Gastrocnemius medialis (tissue), 4 donors: Measurements from ENCODE around the gene CLEC3B. TPM values are rescaled to one million over a fixed set of nuclear protein-coding genes. Genes with fewer than 3 reads are reported as not detected.

Source experiments
- ATAC-seq, 2 donors: fragments of 150-250 bp; one replicate each; pipeline ENCODE4 v1.9.1; 2016
- DNase-seq, 2 donors: peaks; one replicate each; pipeline ENCODE4 v3.0.0-alpha.2; 2019
- H3K27ac ChIP-seq, 4 donors: fragments of 200-600 bp; sonication (generic); 1 replicate in 1 of 4; 2 replicates in 3 of 4; pipeline ENCODE4 v1.5.1; 2016 to 2018; ENCODE audit warnings: mild to moderate bottlenecking in 2 of 4, moderate library complexity in 1 of 4
- H3K27me3 ChIP-seq, 3 donors: fragments of 200-600 bp; sonication (generic) in 2 of 3; 1 replicate in 1 of 3; 2 replicates in 2 of 3; pipeline versions ENCODE4 v1.5.1 to v1.6.0; 2016 to 2019; ENCODE audit warnings: mild to moderate bottlenecking in 1 of 3, moderate library complexity in 1 of 3
- H3K36me3 ChIP-seq, 2 donors: fragments of 200-600 bp; sonication (generic) in 1 of 2; one replicate each; pipeline ENCODE4 v1.5.1; 2017 to 2018
- H3K4me1 ChIP-seq, 2 donors: fragments of 200-600 bp; sonication (generic) in 1 of 2; one replicate each; pipeline ENCODE4 v1.5.1; 2016 to 2017; ENCODE audit warnings: mild to moderate bottlenecking in 2 of 2
- H3K4me3 ChIP-seq, 4 donors: fragments of 200-600 bp; sonication (generic) in 3 of 4; 1 replicate in 1 of 4; 2 replicates in 3 of 4; pipeline ENCODE4 v1.5.1; 2016 to 2019; ENCODE audit warnings: mild to moderate bottlenecking in 2 of 4
- H3K9me3 ChIP-seq, 3 donors: fragments of 200-600 bp; sonication (generic) in 2 of 3; 1 replicate in 1 of 3; 2 replicates in 2 of 3; pipeline ENCODE4 v1.5.1; 2016 to 2019
- POLR2A ChIP-seq, 2 donors: fragments of 450-650 bp; IDR thresholded peaks; one replicate each; pipeline ENCODE4 v1.6.1; 2017; ENCODE audit warnings: antibody characterized with exemption in 2 of 2, mild to moderate bottlenecking in 2 of 2, moderate library complexity in 2 of 2
- in situ Hi-C, 4 donors: fragments of 200-750 bp; cut with MboI; loops; one replicate each; pipeline versions ENCODE4 v1.15.0 to v1.8.0; 2017; ENCODE audit warnings: low sequenced_read_pairs in 4 of 4
- intact Hi-C: fragments of 100-400 bp; cut with DNase I; formaldehyde crosslinking; loops from one replicate; pipeline ENCODE4 v1.15.1; 2023; ENCODE audit warnings: low total_unique reads
- total RNA-seq, 4 donors: library from RNA; depleted of rRNA; stranded (reverse); fragments of >200 nt; gene quantifications; one replicate each; pipeline versions ENCODE4 v1.1.0 to v1.2.3, GENCODE V29; 2016
- TF ChIP-seq, protein P1 (sequence below), 5 experiments: fragments of 450-650 bp in 3 of 5; fragments of 200-600 bp in 2 of 5; sonication (generic) in 2 of 5; IDR thresholded peaks in 4 of 5; conservative IDR thresholded peaks in 1 of 5; 1 replicate in 4 of 5; 2 replicates in 1 of 5; pipeline ENCODE4 v1.5.1; 2016 to 2019; ENCODE audit warnings: antibody characterized with exemption in 5 of 5, mild to moderate bottlenecking in 3 of 5, moderate library complexity in 3 of 5

The CLEC3B gene
- total RNA-seq, 4 donors from 2014 or later: 14.5 to 23.4 (median 20.7) TPM

DNA sequence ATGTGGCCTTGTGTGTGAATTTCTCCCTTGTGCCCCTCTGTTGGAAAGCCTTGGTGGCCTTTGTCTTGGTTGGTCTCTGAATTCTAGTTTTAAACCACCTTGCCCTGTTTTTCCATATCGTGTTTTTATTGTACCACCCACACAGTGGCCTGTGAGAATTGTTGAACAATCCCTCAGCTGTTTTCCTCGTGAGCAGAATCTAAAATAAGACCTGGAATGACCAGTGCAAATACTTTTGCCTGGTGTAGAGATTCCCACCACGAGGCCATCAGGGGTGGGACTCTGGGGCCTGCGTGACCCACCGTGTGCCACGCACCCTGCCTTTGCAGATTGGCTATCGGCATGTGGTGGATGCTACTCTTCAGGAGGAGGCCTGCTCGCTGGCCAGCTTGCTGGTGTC, 19.0 kb upstream of the CLEC3B start:
- H3K27me3 ChIP-seq: no peaks in the 10 kb centered on the region
- DNase-seq: no peak
- TF ChIP-seq, protein P1, sequence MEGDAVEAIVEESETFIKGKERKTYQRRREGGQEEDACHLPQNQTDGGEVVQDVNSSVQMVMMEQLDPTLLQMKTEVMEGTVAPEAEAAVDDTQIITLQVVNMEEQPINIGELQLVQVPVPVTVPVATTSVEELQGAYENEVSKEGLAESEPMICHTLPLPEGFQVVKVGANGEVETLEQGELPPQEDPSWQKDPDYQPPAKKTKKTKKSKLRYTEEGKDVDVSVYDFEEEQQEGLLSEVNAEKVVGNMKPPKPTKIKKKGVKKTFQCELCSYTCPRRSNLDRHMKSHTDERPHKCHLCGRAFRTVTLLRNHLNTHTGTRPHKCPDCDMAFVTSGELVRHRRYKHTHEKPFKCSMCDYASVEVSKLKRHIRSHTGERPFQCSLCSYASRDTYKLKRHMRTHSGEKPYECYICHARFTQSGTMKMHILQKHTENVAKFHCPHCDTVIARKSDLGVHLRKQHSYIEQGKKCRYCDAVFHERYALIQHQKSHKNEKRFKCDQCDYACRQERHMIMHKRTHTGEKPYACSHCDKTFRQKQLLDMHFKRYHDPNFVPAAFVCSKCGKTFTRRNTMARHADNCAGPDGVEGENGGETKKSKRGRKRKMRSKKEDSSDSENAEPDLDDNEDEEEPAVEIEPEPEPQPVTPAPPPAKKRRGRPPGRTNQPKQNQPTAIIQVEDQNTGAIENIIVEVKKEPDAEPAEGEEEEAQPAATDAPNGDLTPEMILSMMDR (IDR thresholded peaks at IDR 0.05 in 4 of 5, conservative IDR thresholded peaks at IDR 0.05 in 1 of 5): no peak
- TF ChIP-seq POLR2A (IDR thresholded peaks at IDR 0.05): no peak
- in situ Hi-C loops (no loop called here), intact Hi-C loops (no loop called here)
- H3K9me3 ChIP-seq: no peaks in the 10 kb centered on the region
- no peak overlapping the region for H3K4me3 ChIP-seq
- peak overlapping the region; percentile 76 to 89 (median 78) for H3K27ac ChIP-seq
- peaks cover 56 to 70% of the 10 kb centered on the region in 2 donors for H3K4me1 ChIP-seq
- ATAC-seq: peak; percentile 12 to 19
- peaks cover 0 to 10% of the 10 kb centered on the region in 2 donors for H3K36me3 ChIP-seq

DNA sequence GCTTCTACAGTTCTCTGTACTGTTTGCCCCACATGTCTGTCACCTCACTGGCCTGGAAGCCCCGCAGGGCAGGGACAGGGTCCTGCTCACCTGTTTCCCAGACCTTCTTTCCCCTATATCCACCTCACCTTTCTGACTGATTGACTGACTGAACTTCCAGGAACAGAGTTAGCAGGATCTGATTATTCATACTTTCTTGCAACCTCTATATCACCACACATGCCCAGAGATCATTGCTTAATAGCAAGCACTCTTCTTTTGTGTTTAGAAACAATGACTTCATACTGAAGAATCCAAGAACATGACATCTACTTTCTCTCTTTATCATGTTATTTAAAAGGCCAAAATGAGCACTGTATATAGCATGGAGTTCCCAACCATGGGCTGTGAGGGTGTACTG, 18.0 kb upstream of the CLEC3B start:
- peak; percentile 17 to 41 for ATAC-seq
- DNase-seq: no peak
- TF ChIP-seq POLR2A (IDR thresholded peaks at IDR 0.05): peak in 1 of 2 donors; percentile 12
- TF ChIP-seq, protein P1 (IDR thresholded peaks at IDR 0.05 in 4 of 5, conservative IDR thresholded peaks at IDR 0.05 in 1 of 5): no peak
- H3K4me1 ChIP-seq: peaks cover 58 to 70% of the 10 kb centered on the region in 2 donors
- no peaks in the 10 kb centered on the region for H3K27me3 ChIP-seq
- in situ Hi-C loops: no loop called here
- H3K4me3 ChIP-seq: no peak overlapping the region
- peak overlapping the region; percentile 76 to 89 (median 78) for H3K27ac ChIP-seq
- H3K36me3 ChIP-seq: peaks cover 0 to 10% of the 10 kb centered on the region in 2 donors
- intact Hi-C loops: no loop called here
- H3K9me3 ChIP-seq: no peaks in the 10 kb centered on the region

DNA sequence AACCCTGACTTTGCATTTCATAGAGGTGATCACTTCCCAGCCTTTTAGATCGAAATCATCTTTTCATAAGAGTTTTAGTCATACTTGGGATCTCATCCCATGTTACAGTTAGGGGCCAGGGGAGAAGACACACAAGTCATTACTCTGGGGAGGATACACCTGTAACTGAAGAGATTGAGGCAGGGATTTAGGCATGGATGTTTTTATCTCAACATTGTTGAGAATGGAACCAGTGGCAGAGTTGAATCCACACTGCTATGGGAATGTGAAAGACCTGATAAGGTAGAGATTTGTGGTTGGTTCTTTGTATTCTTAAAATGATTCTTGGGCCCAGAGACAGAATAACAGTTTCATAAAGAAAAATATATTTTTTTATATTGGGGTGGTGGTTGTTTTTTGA, 16.2 kb upstream of the CLEC3B start:
- no peaks in the 10 kb centered on the region for H3K27me3 ChIP-seq
- H3K4me1 ChIP-seq: peaks cover 58 to 65% of the 10 kb centered on the region in 2 donors
- intact Hi-C loops (no loop called here), in situ Hi-C loops (no loop called here)
- ATAC-seq (no peak), DNase-seq (no peak)
- no peaks in the 10 kb centered on the region for H3K9me3 ChIP-seq
- TF ChIP-seq, protein P1 (IDR thresholded peaks at IDR 0.05 in 4 of 5, conservative IDR thresholded peaks at IDR 0.05 in 1 of 5): no peak
- no peak for TF ChIP-seq POLR2A (IDR thresholded peaks at IDR 0.05)
- H3K27ac ChIP-seq: peak overlapping the region; percentile 76 to 89 (median 83)
- H3K36me3 ChIP-seq: peaks cover 0 to 15% of the 10 kb centered on the region in 2 donors
- H3K4me3 ChIP-seq: no peak overlapping the region

DNA sequence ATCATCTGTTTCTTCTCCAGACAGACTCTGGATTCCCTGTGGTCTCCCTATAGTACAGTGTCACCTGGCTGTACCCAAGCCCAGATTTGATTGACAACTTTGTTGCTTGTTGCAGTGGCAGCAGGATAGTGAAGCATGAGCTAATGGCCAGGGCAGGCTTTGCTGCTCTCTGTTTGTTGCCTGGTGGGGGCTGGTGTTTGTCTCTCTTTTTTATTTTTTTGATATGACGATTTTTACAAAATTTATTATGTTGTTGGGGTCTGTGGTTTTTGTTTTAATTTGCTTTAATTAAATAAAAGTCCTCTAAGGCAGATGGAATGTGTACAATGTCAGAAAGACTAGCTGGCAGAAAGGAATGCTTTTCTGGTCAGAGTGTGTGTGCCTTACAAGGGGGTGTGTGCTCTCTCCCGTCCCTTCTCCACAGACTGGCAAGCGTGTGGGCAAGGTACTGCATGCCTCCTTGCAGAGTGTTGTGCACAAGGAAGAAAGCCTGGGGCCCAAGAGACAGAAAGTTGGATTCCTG, 15.2 kb upstream of the CLEC3B start:
- peak; percentile 32 to 60 for ATAC-seq
- Histone ChIP-seq H3K4me1 (peaks cover 58 to 63% of the 10 kb centered on the region in 2 donors), H3K27ac (peak overlapping the region; percentile 76 to 89 (median 83)), H3K4me3 (no peak overlapping the region), H3K36me3 (peaks cover 0 to 7% of the 10 kb centered on the region in 2 donors), H3K9me3 (no peaks in the 10 kb centered on the region), H3K27me3 (no peaks in the 10 kb centered on the region)
- DNase-seq: peak in 1 of 2 donors; percentile 51
- TF ChIP-seq POLR2A (IDR thresholded peaks at IDR 0.05): no peak
- TF ChIP-seq, protein P1 (IDR thresholded peaks at IDR 0.05 in 4 of 5, conservative IDR thresholded peaks at IDR 0.05 in 1 of 5): no peak
- in situ Hi-C loops (no loop called here), intact Hi-C loops (no loop called here)
